Spleen (tissue), 7 donors: ENCODE measurements around the gene CALN1.

Experiments used
- CTCF ChIP-seq, 11 experiments: fragments of 200-600 bp in 7 of 11; fragments of 450-650 bp in 4 of 11; sonication (generic) in 4 of 11; IDR thresholded peaks in 8 of 11; conservative IDR thresholded peaks in 3 of 11; 1 replicate in 7 of 11; 2 replicates in 4 of 11; pipeline versions ENCODE4 v1.4.0 to v1.8.0; 2016 to 2021; ENCODE audit warnings: antibody characterized with exemption in 11 of 11, inconsistent platforms in 4 of 11, mild to moderate bottlenecking in 1 of 11
- POLR2A ChIP-seq, 3 donors: fragments of 450-650 bp; IDR thresholded peaks; one replicate each; pipeline ENCODE4 v1.5.1; 2017; ENCODE audit warnings: antibody characterized with exemption in 3 of 3, mild to moderate bottlenecking in 1 of 3
- donor health status: DM: no; HTN: no; CAD: no; lungs with moderate emphysema.
- donor health status: DM: no; HTN: no; CAD: no.
- donor health status: DM: no; HTN: no; CAD: no.

- TF ChIP-seq POLR2A (IDR thresholded peaks at IDR 0.05) (no peak), CTCF (IDR thresholded peaks at IDR 0.05 in 8 of 11, conservative IDR thresholded peaks at IDR 0.05 in 3 of 11) (no peak)
These were observed 636.5 kb downstream of the CALN1 start for GRCh38 chr7:71775648-71776047.
